B cell (primary cell): ENCODE measurements around the gene KDM5C. TPM values are rescaled to one million over a fixed set of nuclear protein-coding genes. Genes with fewer than 3 reads are reported as not detected.

Source experiments
- ATAC-seq: fragments of 200-7000 bp; cut with Tn5 transposase; one replicate; pipeline ENCODE4 v1.10.0; 2021; ENCODE audit warnings: low read depth, mild to moderate bottlenecking, moderate number of reproducible peaks, moderate library complexity
- CTCF ChIA-PET: fragments of 350-600 bp; sonication (Branson Sonifier 250); formaldehyde crosslinking; loops from one replicate; lab custom pipeline; 2021; ENCODE audit warnings: antibody characterized with exemption, inconsistent platforms; lab: Charles Lee
- POLR2A ChIA-PET: fragments of 350-600 bp; sonication (Branson Sonifier 250); formaldehyde crosslinking; loops from one replicate; lab custom pipeline; 2021; ENCODE audit warnings: antibody characterized with exemption; lab: Charles Lee
- DNase-seq: peaks from one replicate; pipeline ENCODE4 v3.0.0; 2013
- H2AFZ ChIP-seq: 2 replicates; pipeline ENCODE4 v1.6.1; 2012; ENCODE audit warnings: mild to moderate bottlenecking, low read depth, low read length; ENCODE audit not compliant: insufficient read depth, poor library complexity, severe bottlenecking
- H3K27ac ChIP-seq, 2 donors: 1 replicate in 1 of 2; 2 replicates in 1 of 2; pipeline ENCODE4 v1.5.1; 2012 to 2013; ENCODE audit warnings: low read length in 2 of 2, mild to moderate bottlenecking in 2 of 2, moderate library complexity in 1 of 2
- H3K27me3 ChIP-seq, 4 experiments: fragments of 200-600 bp in 1 of 4; sonication (generic) in 1 of 4; replicated peaks in 1 of 4; 1 replicate in 2 of 4; 2 replicates in 2 of 4; pipeline versions ENCODE4 v1.6.1 to v1.7.0; 2013 to 2016; ENCODE audit warnings: low read length in 3 of 4, mild to moderate bottlenecking in 2 of 4, mixed read lengths in 1 of 4, moderate library complexity in 1 of 4; ENCODE audit not compliant: insufficient read depth in 4 of 4, control insufficient read depth in 3 of 4; ENCODE audit errors: control extremely low read depth in 1 of 4
- H3K36me3 ChIP-seq, 2 experiments: replicated peaks in 1 of 2; 1 replicate in 1 of 2; 2 replicates in 1 of 2; pipeline versions ENCODE4 v1.6.1 to v1.7.1; 2013; ENCODE audit warnings: low read length in 1 of 2; ENCODE audit not compliant: insufficient read depth in 2 of 2, control insufficient read depth in 1 of 2; ENCODE audit errors: control extremely low read depth in 1 of 2, extremely low read depth in 1 of 2
- H3K4me1 ChIP-seq, 2 donors: fragments of 200-600 bp in 1 of 2; sonication (generic) in 1 of 2; 1 replicate in 1 of 2; 2 replicates in 1 of 2; pipeline versions ENCODE4 v1.5.1 to v1.6.1; 2013 to 2017; ENCODE audit warnings: low read length in 2 of 2; ENCODE audit not compliant: control insufficient read depth in 2 of 2, insufficient read depth in 2 of 2
- H3K4me2 ChIP-seq: replicated peaks from 2 replicates; pipeline ENCODE3; 2012; ENCODE audit warnings: mild to moderate bottlenecking, low read depth, low read length; ENCODE audit not compliant: poor library complexity, severe bottlenecking
- H3K4me3 ChIP-seq, 5 experiments: fragments of 200-600 bp in 1 of 5; sonication (generic) in 1 of 5; 1 replicate in 3 of 5; 2 replicates in 2 of 5; pipeline versions ENCODE4 v1.5.1 to v1.7.0; 2011 to 2016; ENCODE audit warnings: low read length in 4 of 5, mild to moderate bottlenecking in 4 of 5, low read depth in 2 of 5, control low read depth in 1 of 5, moderate library complexity in 1 of 5; ENCODE audit not compliant: insufficient read depth in 1 of 5; ENCODE audit errors: control extremely low read depth in 1 of 5, extremely low read depth in 1 of 5
- H3K79me2 ChIP-seq: fragments of 200-600 bp; sonication (generic); one replicate; pipeline ENCODE4 v1.6.0; 2016; ENCODE audit warnings: low read length; ENCODE audit not compliant: control insufficient read depth, insufficient read depth
- H3K9ac ChIP-seq: fragments of 200-600 bp; sonication (generic); 2 replicates; pipeline ENCODE4 v1.6.1; 2017; ENCODE audit warnings: mild to moderate bottlenecking, low read length, moderate library complexity
- H3K9me3 ChIP-seq, 3 donors: one replicate each; pipeline versions ENCODE4 v1.6.1 to v1.7.1; 2013; ENCODE audit warnings: low read length in 2 of 3; ENCODE audit not compliant: control insufficient read depth in 2 of 3, insufficient read depth in 1 of 3; ENCODE audit errors: control extremely low read depth in 1 of 3
- H4K20me1 ChIP-seq: 2 replicates; pipeline ENCODE4 v1.6.0; 2012; ENCODE audit warnings: mild to moderate bottlenecking, low read length; ENCODE audit not compliant: insufficient read depth, control insufficient read depth, poor library complexity, severe bottlenecking
- H3K27ac Mint-ChIP-seq: one replicate; pipeline ENCODE4 v1.8.0; 2021; ENCODE audit warnings: mixed read lengths
- H3K27me3 Mint-ChIP-seq: one replicate; pipeline ENCODE4 v1.8.0; 2021; ENCODE audit warnings: mixed read lengths
- H3K4me1 Mint-ChIP-seq: one replicate; pipeline ENCODE4 v1.8.0; 2021; ENCODE audit warnings: mixed read lengths
- H3K4me3 Mint-ChIP-seq: one replicate; pipeline ENCODE4 v1.8.0; 2021; ENCODE audit warnings: mixed read lengths
- H3K9me3 Mint-ChIP-seq: one replicate; pipeline ENCODE4 v1.8.0; 2022; ENCODE audit warnings: mixed read lengths; ENCODE audit not compliant: insufficient read depth
- EZH2 ChIP-seq: IDR thresholded peaks from 2 replicates; pipeline ENCODE4 v1.6.1; 2012; ENCODE audit warnings: borderline replicate concordance, low read depth, mild to moderate bottlenecking, moderate library complexity, low read length; ENCODE audit not compliant: insufficient read depth, poor library complexity, severe bottlenecking
- WGBS: methylation state at CpG from one replicate; pipeline ENCODE4 v1.1.5; 2013; ENCODE audit warnings: missing lambda C conversion rate; ENCODE audit not compliant: insufficient coverage; 5-methylcytosine and 5-hydroxymethylcytosine counted together
- intact Hi-C: fragments of 100-400 bp; cut with micrococcal nuclease; formaldehyde crosslinking; loops from one replicate; pipeline ENCODE4 v1.10.0; 2022
- polyA plus RNA-seq: library from polyadenylated mRNA; depleted of rRNA; stranded (reverse); fragments of >200 nt; gene quantifications from 2 replicates; pipeline ENCODE4 v1.2.3, GENCODE V29; 2012
- total RNA-seq, 2 donors: library from RNA; stranded (reverse); fragments of 120-200 nt in 1 of 2; gene quantifications; 1 replicate in 1 of 2; 2 replicates in 1 of 2; pipeline versions ENCODE4 v1.2.3 to v1.2.4, GENCODE V29; 2013 to 2022
- TF ChIP-seq, protein P1 (sequence below): fragments of 200-600 bp; IDR thresholded peaks from one replicate; pipeline ENCODE4 v1.8.0; 2022; ENCODE audit warnings: antibody characterized with exemption, mild to moderate bottlenecking

Gene KDM5C
- total and polyA plus RNA-seq, 2 donors (not counting 1 experiment from before 2014, with no cell fraction given), result 116 to 138 TPM

DNA sequence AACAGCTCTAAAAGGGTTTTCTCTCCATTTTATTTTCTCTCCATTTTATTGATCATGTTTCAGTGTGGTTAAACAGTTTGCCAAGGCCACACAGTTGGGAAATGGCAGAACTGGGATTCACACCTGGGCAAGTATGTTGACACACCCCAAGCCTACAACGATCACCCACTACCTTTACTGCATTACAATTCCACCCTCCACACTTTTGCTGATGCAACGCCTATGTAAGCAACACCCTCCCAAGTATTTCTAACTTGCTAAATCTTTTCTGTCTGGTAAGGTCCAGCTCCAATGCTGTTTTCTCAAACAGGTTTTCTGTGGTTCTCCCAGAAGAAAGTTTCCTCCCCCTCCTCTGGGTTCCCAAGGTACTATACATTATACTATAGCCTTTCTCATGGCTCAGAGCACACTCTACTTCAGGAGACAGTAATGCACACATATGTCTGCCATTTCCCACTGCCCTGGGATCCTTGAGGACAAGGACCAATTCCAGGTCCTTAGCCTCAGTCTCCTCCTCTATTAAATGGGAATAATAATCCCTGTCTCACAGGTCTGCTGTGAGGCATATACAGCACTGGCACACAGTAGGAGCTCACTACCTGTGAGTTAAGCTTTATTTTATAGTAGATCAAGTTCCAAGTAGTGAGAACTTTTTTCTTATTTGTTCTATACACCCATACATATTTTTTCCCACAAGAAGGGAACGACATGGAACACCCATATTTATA, 28.4 kb upstream of the KDM5C start:
- no peak overlapping the region for H3K9ac ChIP-seq
- H3K4me2 ChIP-seq, result no peak overlapping the region
- Mint-ChIP-seq H3K9me3 (no peaks in the 10 kb centered on the region), H3K27me3 (peaks cover 4% of the 10 kb centered on the region), H3K4me1 (no peaks in the 10 kb centered on the region), H3K4me3 (no peak overlapping the region), H3K27ac (no peak overlapping the region)
- no peaks in the 10 kb centered on the region for H4K20me1 ChIP-seq
- intact Hi-C loops, result no loop called here
- TF ChIP-seq, protein P1, sequence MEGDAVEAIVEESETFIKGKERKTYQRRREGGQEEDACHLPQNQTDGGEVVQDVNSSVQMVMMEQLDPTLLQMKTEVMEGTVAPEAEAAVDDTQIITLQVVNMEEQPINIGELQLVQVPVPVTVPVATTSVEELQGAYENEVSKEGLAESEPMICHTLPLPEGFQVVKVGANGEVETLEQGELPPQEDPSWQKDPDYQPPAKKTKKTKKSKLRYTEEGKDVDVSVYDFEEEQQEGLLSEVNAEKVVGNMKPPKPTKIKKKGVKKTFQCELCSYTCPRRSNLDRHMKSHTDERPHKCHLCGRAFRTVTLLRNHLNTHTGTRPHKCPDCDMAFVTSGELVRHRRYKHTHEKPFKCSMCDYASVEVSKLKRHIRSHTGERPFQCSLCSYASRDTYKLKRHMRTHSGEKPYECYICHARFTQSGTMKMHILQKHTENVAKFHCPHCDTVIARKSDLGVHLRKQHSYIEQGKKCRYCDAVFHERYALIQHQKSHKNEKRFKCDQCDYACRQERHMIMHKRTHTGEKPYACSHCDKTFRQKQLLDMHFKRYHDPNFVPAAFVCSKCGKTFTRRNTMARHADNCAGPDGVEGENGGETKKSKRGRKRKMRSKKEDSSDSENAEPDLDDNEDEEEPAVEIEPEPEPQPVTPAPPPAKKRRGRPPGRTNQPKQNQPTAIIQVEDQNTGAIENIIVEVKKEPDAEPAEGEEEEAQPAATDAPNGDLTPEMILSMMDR, result no peak
- TF ChIP-seq EZH2, result no peak
- DNase-seq, result no peak
- ATAC-seq, result no peak
- ChIA-PET POLR2A (interaction anchor here (0.7 kb wide), 1 partner anchor 119 kb away, joined by 7 read pairs; no protein-coding TSS in a partner anchor), CTCF (no interaction called here)
- no CpG with 5 or more reads among the region's 3 CpGs for WGBS
- H3K27ac ChIP-seq, result no peak overlapping the region
- no peaks in the 10 kb centered on the region for H3K36me3 ChIP-seq
- no peak overlapping the region for H3K4me3 ChIP-seq
- no peak overlapping the region for H2AFZ ChIP-seq
- no peaks in the 10 kb centered on the region for H3K9me3 ChIP-seq
- H3K79me2 ChIP-seq, result no peaks in the 10 kb centered on the region
- no peaks in the 10 kb centered on the region for H3K4me1 ChIP-seq
- no peaks in the 10 kb centered on the region for H3K27me3 ChIP-seq

DNA sequence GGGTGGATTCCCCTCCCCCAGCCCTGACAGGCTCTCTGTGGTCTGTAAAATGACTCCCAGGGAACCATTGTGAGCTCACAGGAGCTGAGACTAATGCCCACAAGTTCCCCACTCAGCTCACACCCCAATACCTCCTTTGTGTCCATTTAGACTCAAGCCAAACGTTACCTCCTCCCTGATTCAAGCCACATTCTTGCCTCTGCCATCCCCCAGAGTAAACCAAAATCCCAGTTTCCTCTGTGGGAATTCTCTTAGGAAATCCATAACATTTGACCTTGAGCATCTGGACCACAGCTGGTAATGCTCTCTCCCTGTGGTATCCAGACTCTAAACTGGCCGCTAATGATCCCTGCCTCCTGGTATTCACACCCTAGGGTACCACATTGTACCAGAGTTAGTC, 26.3 kb upstream of the KDM5C start:
- ChIA-PET POLR2A (no interaction called here), CTCF (no interaction called here)
- Histone ChIP-seq H3K27me3 (no peaks in the 10 kb centered on the region), H3K9me3 (no peaks in the 10 kb centered on the region), H3K4me2 (no peak overlapping the region), H3K27ac (no peak overlapping the region), H3K4me1 (no peaks in the 10 kb centered on the region), H3K9ac (no peak overlapping the region), H3K79me2 (no peaks in the 10 kb centered on the region), H2AFZ (no peak overlapping the region), H4K20me1 (no peaks in the 10 kb centered on the region), H3K36me3 (no peaks in the 10 kb centered on the region), H3K4me3 (no peak overlapping the region)
- intact Hi-C loops, result no loop called here
- Mint-ChIP-seq H3K4me1 (no peaks in the 10 kb centered on the region), H3K4me3 (no peak overlapping the region), H3K9me3 (no peaks in the 10 kb centered on the region), H3K27me3 (peaks cover 2% of the 10 kb centered on the region), H3K27ac (no peak overlapping the region)
- ATAC-seq (no peak), DNase-seq (no peak)
- no CpG with 5 or more reads among the region's 2 CpGs for WGBS
- no peak for TF ChIP-seq EZH2
- TF ChIP-seq, protein P1, result no peak
